Activated CD4-positive, alpha-beta T cell treated with anti-CD3 and anti-CD28 coated beads, Interleukin-2, amount 10 ng/mL, durations not matched to agents 7 days and 5 days (primary cell): Measurements from ENCODE around the gene GALNT10. TPM values are rescaled to one million over a fixed set of nuclear protein-coding genes. Genes with fewer than 3 reads are reported as not detected.

Experiments
- CTCF ChIA-PET: fragments of 350-600 bp; sonication (Branson Sonifier 250); formaldehyde crosslinking; loops from one replicate; lab custom pipeline; 2021; ENCODE audit warnings: antibody characterized with exemption; lab: Charles Lee
- POLR2A ChIA-PET: fragments of 350-600 bp; sonication (Branson Sonifier 250); formaldehyde crosslinking; loops from one replicate; lab custom pipeline; 2021; ENCODE audit warnings: antibody characterized with exemption; lab: Charles Lee
- DNase-seq: peaks from one replicate; pipeline ENCODE4 v3.0.0-alpha.2; 2020
- H3K27ac Mint-ChIP-seq: one replicate; pipeline ENCODE4 v1.8.0; 2021; ENCODE audit warnings: mild to moderate bottlenecking, moderate library complexity, mixed read lengths
- H3K27me3 Mint-ChIP-seq: one replicate; pipeline ENCODE4 v1.8.0; 2021; ENCODE audit warnings: mixed read lengths
- H3K36me3 Mint-ChIP-seq: one replicate; pipeline ENCODE4 v1.8.0; 2021; ENCODE audit warnings: low read depth, mixed read lengths
- H3K4me1 Mint-ChIP-seq: one replicate; pipeline ENCODE4 v1.8.0; 2021; ENCODE audit warnings: mixed read lengths
- H3K4me3 Mint-ChIP-seq: one replicate; pipeline ENCODE4 v1.8.0; 2021; ENCODE audit warnings: mild to moderate bottlenecking, moderate library complexity, mixed read lengths
- H3K9me3 Mint-ChIP-seq: one replicate; pipeline ENCODE4 v1.8.0; 2021; ENCODE audit warnings: mixed read lengths
- total RNA-seq, 2 experiments: library from RNA; stranded (reverse); gene quantifications; one replicate each; pipeline ENCODE4 v1.2.3, GENCODE V29; 2021

The GALNT10 gene
- total RNA-seq, 2 experiments from 2014 or later, result 44.2 to 47.2 TPM

GRCh38 chr5:154276261-154276972 is 85.9 kb downstream of the GALNT10 start:
- no peak for DNase-seq
- ChIA-PET CTCF (interaction anchor here (1.2 kb wide), 2 partner anchors 11 kb away, joined by 4 to 5 read pairs; no protein-coding TSS in a partner anchor), POLR2A (no interaction called here)
- H3K9me3 Mint-ChIP-seq, result no peaks in the 10 kb centered on the region
- no peak overlapping the region for H3K27ac Mint-ChIP-seq
- H3K36me3 Mint-ChIP-seq, result peaks cover 12% of the 10 kb centered on the region
- no peaks in the 10 kb centered on the region for H3K27me3 Mint-ChIP-seq
- H3K4me3 Mint-ChIP-seq, result no peak overlapping the region
- peaks cover 54% of the 10 kb centered on the region for H3K4me1 Mint-ChIP-seq

GRCh38 chr5:154276973-154277331 is 86.4 kb downstream of the GALNT10 start:
- no peaks in the 10 kb centered on the region for H3K27me3 Mint-ChIP-seq
- H3K36me3 Mint-ChIP-seq, result peaks cover 12% of the 10 kb centered on the region
- DNase-seq, result no peak
- no peaks in the 10 kb centered on the region for H3K9me3 Mint-ChIP-seq
- peaks cover 48% of the 10 kb centered on the region for H3K4me1 Mint-ChIP-seq
- ChIA-PET CTCF (interaction anchor here (1.2 kb wide), 1 partner anchor 11 kb away, joined by 4 read pairs; no protein-coding TSS in a partner anchor), POLR2A (no interaction called here)
- H3K27ac Mint-ChIP-seq, result no peak overlapping the region
- H3K4me3 Mint-ChIP-seq, result no peak overlapping the region

DNA sequence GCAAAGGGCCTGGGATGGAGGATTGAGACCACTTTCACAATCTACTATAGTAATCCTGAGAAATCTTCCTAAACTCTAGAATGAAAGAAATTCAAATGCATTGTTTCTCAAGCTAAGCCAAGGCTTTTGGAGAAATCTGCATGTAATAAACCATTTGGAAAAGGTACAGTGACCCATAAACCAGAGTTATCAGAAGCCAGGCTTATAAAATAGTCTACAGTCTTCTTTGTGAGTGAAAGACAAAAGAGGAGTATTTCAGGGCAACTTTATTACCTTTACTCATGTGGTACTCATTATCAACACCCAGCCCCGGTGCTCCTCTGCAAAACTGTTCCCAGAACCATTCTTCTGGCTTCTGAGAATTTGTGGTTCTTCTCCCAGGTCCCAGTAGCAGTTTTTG is 87.0 kb downstream of the GALNT10 start:
- Mint-ChIP-seq H3K4me3 (no peak overlapping the region), H3K27ac (no peak overlapping the region), H3K9me3 (no peaks in the 10 kb centered on the region), H3K36me3 (peaks cover 12% of the 10 kb centered on the region), H3K27me3 (no peaks in the 10 kb centered on the region), H3K4me1 (peaks cover 43% of the 10 kb centered on the region)
- ChIA-PET POLR2A (no interaction called here), CTCF (interaction anchor here (1.2 kb wide), 1 partner anchor 10 kb away, joined by 4 read pairs; no protein-coding TSS in a partner anchor)
- no peak for DNase-seq

DNA sequence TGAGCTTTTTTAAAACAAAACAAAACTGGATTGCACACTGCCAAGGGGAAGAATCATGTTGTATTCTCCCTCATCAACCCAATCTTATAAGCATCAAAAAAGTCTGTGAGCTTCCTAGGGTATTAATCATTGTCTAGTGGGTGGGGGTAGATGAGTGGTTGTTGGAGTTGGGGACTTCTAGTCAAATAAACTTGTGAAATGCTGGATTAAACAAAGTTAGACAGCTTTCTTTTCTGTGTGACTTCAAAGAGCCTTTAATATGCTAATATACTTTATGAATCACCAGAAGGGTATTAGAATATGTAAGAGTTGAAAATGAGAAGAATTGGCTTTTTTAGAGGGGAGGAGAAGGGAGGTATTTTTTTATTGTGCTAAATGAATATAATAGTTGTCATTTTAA is 87.7 kb downstream of the GALNT10 start:
- no peaks in the 10 kb centered on the region for H3K9me3 Mint-ChIP-seq
- CTCF ChIA-PET, result no interaction called here
- POLR2A ChIA-PET, result no interaction called here
- H3K27me3 Mint-ChIP-seq, result no peaks in the 10 kb centered on the region
- DNase-seq, result no peak
- H3K27ac Mint-ChIP-seq, result no peak overlapping the region
- H3K4me3 Mint-ChIP-seq, result no peak overlapping the region
- H3K36me3 Mint-ChIP-seq, result peaks cover 12% of the 10 kb centered on the region
- H3K4me1 Mint-ChIP-seq, result peaks cover 36% of the 10 kb centered on the region

GRCh38 chr5:154278908-154279307 is 88.4 kb downstream of the GALNT10 start:
- ChIA-PET CTCF (no interaction called here), POLR2A (no interaction called here)
- H3K9me3 Mint-ChIP-seq, result no peaks in the 10 kb centered on the region
- no peak overlapping the region for H3K4me3 Mint-ChIP-seq
- H3K27me3 Mint-ChIP-seq, result no peaks in the 10 kb centered on the region
- no peak for DNase-seq
- H3K4me1 Mint-ChIP-seq, result peaks cover 30% of the 10 kb centered on the region
- peaks cover 12% of the 10 kb centered on the region for H3K36me3 Mint-ChIP-seq
- H3K27ac Mint-ChIP-seq, result no peak overlapping the region

GRCh38 chr5:154284433-154284832 is 93.9 kb downstream of the GALNT10 start:
- H3K27me3 Mint-ChIP-seq, result no peaks in the 10 kb centered on the region
- H3K4me3 Mint-ChIP-seq, result no peak overlapping the region
- CTCF ChIA-PET, result interaction anchor here (0.6 to 1.4 kb wide), 3 partner anchors 11 to 404 kb away, joined by 3 to 5 read pairs (median 3); no protein-coding TSS in a partner anchor
- no peak for DNase-seq
- H3K27ac Mint-ChIP-seq, result no peak overlapping the region
- POLR2A ChIA-PET, result no interaction called here
- H3K9me3 Mint-ChIP-seq, result no peaks in the 10 kb centered on the region
- peaks cover 9% of the 10 kb centered on the region for H3K4me1 Mint-ChIP-seq
- H3K36me3 Mint-ChIP-seq, result peaks cover 7% of the 10 kb centered on the region

DNA sequence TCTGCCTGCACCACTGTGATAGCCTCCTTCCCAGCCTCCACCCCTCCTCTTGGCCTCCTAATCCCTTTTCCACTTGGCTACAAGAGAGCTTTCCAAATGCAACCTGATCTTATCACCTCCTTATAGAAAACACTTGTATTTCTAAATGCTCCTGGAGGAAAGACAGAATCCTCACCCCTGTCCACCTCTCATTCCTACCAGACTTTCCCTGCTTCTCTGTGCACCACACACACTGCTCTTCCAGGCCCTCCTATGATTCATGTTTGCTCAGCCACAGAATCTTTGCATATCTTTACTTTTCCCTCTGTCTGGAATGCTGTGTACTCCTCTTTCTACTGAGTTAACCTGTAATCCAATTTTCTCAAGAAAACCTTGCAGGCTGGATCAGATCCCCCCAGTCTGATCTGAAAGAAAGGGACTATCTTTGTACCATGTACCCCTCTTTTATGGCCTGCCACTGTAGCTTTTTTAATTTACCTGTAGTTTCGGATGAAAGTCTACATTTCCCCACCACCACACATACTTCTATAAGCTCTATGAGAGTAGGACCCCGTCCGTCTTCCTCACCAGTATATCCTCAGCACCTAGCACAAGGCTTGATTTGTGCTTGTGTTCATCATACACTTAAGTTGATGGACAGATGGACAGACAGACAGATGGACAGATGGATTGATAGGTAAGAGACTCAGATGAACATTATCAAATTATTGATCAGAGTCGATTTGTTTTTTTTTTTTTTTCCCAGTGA is 95.3 kb downstream of the GALNT10 start:
- Mint-ChIP-seq H3K4me1 (peaks cover 9% of the 10 kb centered on the region), H3K27ac (no peak overlapping the region), H3K27me3 (no peaks in the 10 kb centered on the region), H3K36me3 (peaks cover 6% of the 10 kb centered on the region), H3K9me3 (no peaks in the 10 kb centered on the region), H3K4me3 (no peak overlapping the region)
- CTCF ChIA-PET, result no interaction called here
- POLR2A ChIA-PET, result no interaction called here
- DNase-seq, result no peak

DNA sequence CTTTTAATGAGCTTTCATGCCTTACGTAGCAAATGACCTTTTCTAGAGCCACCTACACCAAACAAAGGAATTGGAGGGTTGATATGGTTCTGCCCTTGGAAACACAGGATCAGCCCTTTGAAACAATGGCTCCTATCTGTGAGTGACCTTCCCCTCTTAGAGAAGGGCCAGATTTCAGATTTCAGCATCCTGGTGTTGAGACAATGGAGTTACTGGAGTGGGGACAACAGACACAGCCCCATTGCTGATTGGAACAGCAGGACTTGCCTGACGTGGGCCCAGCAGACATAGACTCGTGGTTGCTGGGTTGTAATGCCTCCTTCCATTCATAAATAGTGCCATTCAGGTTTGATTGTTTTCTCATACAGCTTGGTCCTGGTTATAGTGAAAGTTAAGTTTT is 96.0 kb downstream of the GALNT10 start:
- Mint-ChIP-seq H3K27ac (no peak overlapping the region), H3K4me3 (no peak overlapping the region), H3K27me3 (no peaks in the 10 kb centered on the region), H3K36me3 (peaks cover 6% of the 10 kb centered on the region), H3K4me1 (peaks cover 12% of the 10 kb centered on the region), H3K9me3 (no peaks in the 10 kb centered on the region)
- POLR2A ChIA-PET, result no interaction called here
- CTCF ChIA-PET, result no interaction called here
- no peak for DNase-seq

DNA sequence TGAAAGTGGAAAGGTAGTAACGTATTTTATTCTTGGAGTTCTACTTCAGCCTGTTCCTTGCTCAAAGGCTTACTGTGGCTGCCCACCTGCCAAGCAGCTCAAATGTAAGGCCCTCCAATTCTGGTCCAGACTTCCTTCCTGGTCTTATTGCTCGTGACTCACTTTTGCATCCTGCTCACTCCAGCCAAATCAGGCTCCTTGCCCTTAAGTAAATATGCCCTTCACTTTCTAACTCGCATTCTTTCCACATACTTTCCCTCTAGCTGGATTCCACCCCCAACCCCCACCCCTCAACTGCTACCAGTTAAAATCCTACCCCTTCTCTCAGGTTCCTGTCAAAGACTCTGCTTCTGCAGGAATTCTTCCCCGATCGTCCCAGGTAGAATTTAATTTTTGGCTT is 96.6 kb downstream of the GALNT10 start:
- no peaks in the 10 kb centered on the region for H3K9me3 Mint-ChIP-seq
- no peak overlapping the region for H3K27ac Mint-ChIP-seq
- DNase-seq, result no peak
- ChIA-PET CTCF (interaction anchor here (1.2 kb wide), 2 partner anchors 10 to 12 kb away, joined by 4 to 5 read pairs; no protein-coding TSS in a partner anchor), POLR2A (no interaction called here)
- H3K27me3 Mint-ChIP-seq, result no peaks in the 10 kb centered on the region
- peaks cover 17% of the 10 kb centered on the region for H3K4me1 Mint-ChIP-seq
- H3K4me3 Mint-ChIP-seq, result no peak overlapping the region
- peaks cover 6% of the 10 kb centered on the region for H3K36me3 Mint-ChIP-seq

- Mint-ChIP-seq H3K4me1 (peaks cover 17% of the 10 kb centered on the region), H3K4me3 (no peak overlapping the region), H3K36me3 (peaks cover 6% of the 10 kb centered on the region), H3K9me3 (no peaks in the 10 kb centered on the region), H3K27ac (no peak overlapping the region), H3K27me3 (no peaks in the 10 kb centered on the region)
- ChIA-PET POLR2A (no interaction called here), CTCF (interaction anchor here (1.0 to 1.2 kb wide), 3 partner anchors 9 to 13 kb away, joined by 4 to 5 read pairs (median 4); no protein-coding TSS in a partner anchor)
- no peak for DNase-seq
Observed at GRCh38 chr5:154288145-154288544, 97.6 kb downstream of the GALNT10 start.

DNA sequence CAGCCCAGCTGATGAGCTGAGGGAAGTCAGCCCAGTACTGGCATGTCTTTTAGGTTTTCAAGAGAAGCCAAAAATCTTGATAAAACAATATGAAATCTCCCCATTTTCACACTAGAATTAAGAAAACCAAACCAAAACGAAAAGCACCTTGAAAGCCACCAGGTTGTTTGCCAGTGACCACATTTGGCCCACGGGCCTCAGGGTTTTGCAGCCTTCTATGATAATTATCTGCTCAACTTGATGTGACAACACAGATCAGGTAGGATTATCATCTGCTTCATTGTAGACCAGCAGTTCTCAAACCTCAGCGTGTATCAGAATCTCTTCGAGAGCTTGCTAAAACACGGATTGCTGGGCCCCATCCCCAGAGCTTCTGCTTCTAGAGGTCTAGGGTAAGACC is 101.4 kb downstream of the GALNT10 start:
- POLR2A ChIA-PET, result no interaction called here

DNA sequence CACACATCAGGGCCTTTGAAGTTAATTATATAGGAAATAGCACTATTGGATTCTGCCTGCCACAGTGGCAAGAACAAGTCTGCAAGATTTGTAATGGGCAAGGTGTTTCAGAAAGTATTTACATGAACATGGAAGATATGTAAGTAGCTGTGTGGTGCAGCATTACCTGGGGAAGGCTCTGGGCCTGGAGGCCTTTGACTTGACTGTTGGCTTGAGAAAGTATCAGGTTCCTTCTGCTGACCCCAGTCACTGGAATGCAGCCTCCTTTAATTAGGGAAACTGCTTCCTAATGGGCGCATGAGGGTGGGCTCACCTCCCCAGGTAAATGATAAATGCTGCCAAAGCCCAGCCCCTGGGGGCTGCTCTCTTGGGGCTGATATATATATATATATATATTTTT is 102.7 kb downstream of the GALNT10 start:
- H3K4me1 Mint-ChIP-seq, result peaks cover 14% of the 10 kb centered on the region
- CTCF ChIA-PET, result interaction anchor here (1.6 kb wide), 1 partner anchor 21 kb away, joined by 5 read pairs; no protein-coding TSS in a partner anchor
- POLR2A ChIA-PET, result no interaction called here

More for the DNA sequence above, 101.4 kb downstream of the GALNT10 start:
- CTCF ChIA-PET, result interaction anchor here (1.3 to 1.6 kb wide), 2 partner anchors 16 to 20 kb away, joined by 3 to 5 read pairs; no protein-coding TSS in a partner anchor
- Mint-ChIP-seq H3K4me3 (no peak overlapping the region), H3K4me1 (peaks cover 17% of the 10 kb centered on the region), H3K27me3 (no peaks in the 10 kb centered on the region), H3K36me3 (peaks cover 7% of the 10 kb centered on the region), H3K27ac (no peak overlapping the region), H3K9me3 (no peaks in the 10 kb centered on the region)
- no peak for DNase-seq

GRCh38 chr5:154295551-154295950 is 105.0 kb downstream of the GALNT10 start:
- Mint-ChIP-seq H3K9me3 (no peaks in the 10 kb centered on the region), H3K4me1 (peaks cover 13% of the 10 kb centered on the region), H3K27ac (no peak overlapping the region), H3K27me3 (no peaks in the 10 kb centered on the region), H3K4me3 (no peak overlapping the region), H3K36me3 (peaks cover 32% of the 10 kb centered on the region)
- ChIA-PET CTCF (no interaction called here), POLR2A (no interaction called here)
- no peak for DNase-seq

More for the DNA sequence above, 102.7 kb downstream of the GALNT10 start:
- Mint-ChIP-seq H3K27me3 (no peaks in the 10 kb centered on the region), H3K27ac (no peak overlapping the region), H3K9me3 (no peaks in the 10 kb centered on the region), H3K36me3 (peaks cover 17% of the 10 kb centered on the region), H3K4me3 (no peak overlapping the region)
- DNase-seq, result no peak
